Neural cell (in vitro differentiated cells): Measurements from ENCODE around the gene PTPRB. TPM values are rescaled to one million over a fixed set of nuclear protein-coding genes. Genes with fewer than 3 reads are reported as not detected.

Source experiments
- H2AFZ ChIP-seq: fragments of 200-600, 300-800 bp; sonication (generic), shearing (Covaris generic); 2 replicates; pipeline ENCODE4 v1.6.0; 2014; ENCODE audit warnings: low read depth, mild to moderate bottlenecking, antibody characterized with exemption, low read length, moderate library complexity
- H3F3A ChIP-seq: fragments of 200-600 bp; shearing (Covaris generic); 2 replicates; pipeline ENCODE4 v1.6.1; 2016; ENCODE audit warnings: mild to moderate bottlenecking, moderate library complexity, mixed read lengths, antibody characterized with exemption, low read length; ENCODE audit not compliant: insufficient read depth, poor library complexity, severe bottlenecking
- H3K27ac ChIP-seq: fragments of 200-600, 300-800 bp; sonication (generic), shearing (Covaris generic); 2 replicates; pipeline ENCODE4 v1.5.1; 2014; ENCODE audit warnings: mild to moderate bottlenecking, low read length, moderate library complexity
- H3K27me3 ChIP-seq: fragments of 300-800, 200-600 bp; sonication (generic), shearing (Covaris generic); 2 replicates; pipeline ENCODE4 v1.6.0; 2014; ENCODE audit warnings: mild to moderate bottlenecking, low read depth, low read length, moderate library complexity; ENCODE audit not compliant: insufficient read depth
- H3K36me3 ChIP-seq: fragments of 300-800, 200-600 bp; sonication (generic), shearing (Covaris generic); 2 replicates; pipeline ENCODE4 v1.5.1; 2014; ENCODE audit warnings: mild to moderate bottlenecking, antibody characterized with exemption, low read length, moderate library complexity; ENCODE audit not compliant: insufficient read depth
- H3K4me2 ChIP-seq: fragments of 300-800, 200-600 bp; sonication (generic), shearing (Covaris generic); 2 replicates; pipeline ENCODE4 v1.6.0; 2014; ENCODE audit warnings: mild to moderate bottlenecking, low read length
- H3K4me3 ChIP-seq: fragments of 300-800, 200-600 bp; sonication (generic), shearing (Covaris generic); 2 replicates; pipeline ENCODE4 v1.5.1; 2014; ENCODE audit warnings: mild to moderate bottlenecking, low read length, moderate library complexity
- H3K79me2 ChIP-seq: fragments of 200-600 bp; shearing (Covaris generic); replicated peaks from 2 replicates; pipeline ENCODE4 v1.6.0; 2014; ENCODE audit warnings: mild to moderate bottlenecking, low read length, moderate library complexity; ENCODE audit not compliant: insufficient read depth
- H3K9ac ChIP-seq: fragments of 300-800, 200-600 bp; sonication (generic), shearing (Covaris generic); 2 replicates; pipeline ENCODE4 v1.6.1; 2016; ENCODE audit warnings: mild to moderate bottlenecking, low read length, mixed read lengths
- H3K9me2 ChIP-seq: fragments of 200-600 bp; shearing (Covaris generic); 2 replicates; pipeline ENCODE4 v1.6.1; 2016; ENCODE audit warnings: mild to moderate bottlenecking, low read length, mixed read lengths; ENCODE audit not compliant: insufficient read depth
- H3K9me3 ChIP-seq: fragments of 200-600, 300-800 bp; sonication (generic), shearing (Covaris generic); 2 replicates; pipeline ENCODE4 v1.6.1; 2016; ENCODE audit warnings: mild to moderate bottlenecking, mixed run types, low read length, moderate library complexity, mixed read lengths
- H4K20me1 ChIP-seq: fragments of 200-600 bp; shearing (Covaris generic); 2 replicates; pipeline ENCODE4 v1.6.1; 2016; ENCODE audit warnings: mild to moderate bottlenecking, mixed run types; ENCODE audit not compliant: insufficient read depth
- CTCF ChIP-seq: fragments of 450-650 bp; IDR thresholded peaks from 2 replicates; pipeline ENCODE4 v1.5.1; 2014; ENCODE audit warnings: antibody characterized with exemption, mild to moderate bottlenecking, moderate library complexity; ENCODE audit not compliant: poor library complexity, severe bottlenecking
- EP300 ChIP-seq: fragments of 450-650 bp; conservative IDR thresholded peaks from 2 replicates; pipeline ENCODE4 v1.6.1; 2014; ENCODE audit warnings: antibody characterized with exemption, mild to moderate bottlenecking, moderate library complexity; ENCODE audit not compliant: poor library complexity, severe bottlenecking
- EZH2 ChIP-seq: fragments of 200-600, 300-800 bp; shearing (Covaris generic), sonication (generic); IDR thresholded peaks from 2 replicates; pipeline ENCODE4 v1.6.1; 2014; ENCODE audit warnings: antibody characterized with exemption, low read length, borderline replicate concordance, mild to moderate bottlenecking; ENCODE audit not compliant: insufficient read depth, poor library complexity, severe bottlenecking
- MXI1 ChIP-seq: fragments of 450-650 bp; conservative IDR thresholded peaks from 2 replicates; pipeline ENCODE4 v1.6.1; 2014; ENCODE audit warnings: antibody characterized with exemption, mild to moderate bottlenecking; ENCODE audit not compliant: poor library complexity, severe bottlenecking
- POLR2AphosphoS5 ChIP-seq: IDR thresholded peaks from 2 replicates; pipeline ENCODE4 v1.6.1; 2012
- RAD21 ChIP-seq: fragments of 450-650 bp; conservative IDR thresholded peaks from 2 replicates; pipeline ENCODE4 v1.6.1; 2014; ENCODE audit warnings: antibody characterized with exemption, mild to moderate bottlenecking, moderate library complexity
- REST ChIP-seq: IDR thresholded peaks from 2 replicates; pipeline ENCODE4 v1.6.1; 2012; ENCODE audit warnings: borderline replicate concordance
- SMC3 ChIP-seq: fragments of 450-650 bp; conservative IDR thresholded peaks from 2 replicates; pipeline ENCODE4 v1.6.1; 2014; ENCODE audit warnings: antibody characterized with exemption, mild to moderate bottlenecking, moderate library complexity; ENCODE audit not compliant: poor library complexity
- TAF1 ChIP-seq: IDR thresholded peaks from 2 replicates; pipeline ENCODE4 v1.6.1; 2012; ENCODE audit warnings: low read depth
- polyA plus RNA-seq: library from polyadenylated mRNA; depleted of rRNA; stranded (reverse); fragments of >200 nt; gene quantifications from 2 replicates; pipeline ENCODE4 v1.2.3, GENCODE V29; 2014

The PTPRB gene
- polyA plus RNA-seq, 1 donor from 2014 or later = 0.26 TPM

GRCh38 chr12:70520847-70521246 lies 116.4 kb downstream of the PTPRB start:
- no peaks in the 10 kb centered on the region for H3K79me2 ChIP-seq
- no peaks in the 10 kb centered on the region for H3F3A ChIP-seq
- no peaks in the 10 kb centered on the region for H3K9me2 ChIP-seq
- H2AFZ ChIP-seq = no peak overlapping the region
- H3K9ac ChIP-seq = no peak overlapping the region
- no peaks in the 10 kb centered on the region for H3K27me3 ChIP-seq
- H3K4me2 ChIP-seq = no peak overlapping the region
- no peak overlapping the region for H3K4me3 ChIP-seq
- no peaks in the 10 kb centered on the region for H4K20me1 ChIP-seq
- no peaks in the 10 kb centered on the region for H3K9me3 ChIP-seq
- TF ChIP-seq MXI1 (no peak), EP300 (no peak)
- no peak overlapping the region for H3K27ac ChIP-seq
- no peaks in the 10 kb centered on the region for H3K36me3 ChIP-seq

- Histone ChIP-seq H4K20me1 (no peaks in the 10 kb centered on the region), H3K27me3 (no peaks in the 10 kb centered on the region), H3K79me2 (no peaks in the 10 kb centered on the region), H3K9me2 (no peaks in the 10 kb centered on the region), H3K36me3 (no peaks in the 10 kb centered on the region), H2AFZ (no peak overlapping the region), H3K4me2 (no peak overlapping the region), H3F3A (no peaks in the 10 kb centered on the region), H3K9ac (no peak overlapping the region), H3K9me3 (no peaks in the 10 kb centered on the region), H3K27ac (no peak overlapping the region), H3K4me3 (no peak overlapping the region)
- TF ChIP-seq SMC3 (no peak), RAD21 (no peak), TAF1 (no peak), EZH2 (no peak), CTCF (no peak), REST (no peak)
Observed at GRCh38 chr12:70513426-70513825, 123.8 kb downstream of the PTPRB start.

- H2AFZ ChIP-seq = no peak overlapping the region
- no peak overlapping the region for H3K4me2 ChIP-seq
- H3K27me3 ChIP-seq = no peaks in the 10 kb centered on the region
- H3K4me3 ChIP-seq = no peak overlapping the region
- no peaks in the 10 kb centered on the region for H3K79me2 ChIP-seq
- no peaks in the 10 kb centered on the region for H4K20me1 ChIP-seq
- H3F3A ChIP-seq = no peaks in the 10 kb centered on the region
- H3K9me3 ChIP-seq = no peaks in the 10 kb centered on the region
- no peak overlapping the region for H3K27ac ChIP-seq
- TF ChIP-seq RAD21 = no peak
- no peak for TF ChIP-seq SMC3
- no peak for TF ChIP-seq CTCF
- no peak for TF ChIP-seq EP300
- no peak for TF ChIP-seq POLR2AphosphoS5
- no peak for TF ChIP-seq TAF1
- no peak for TF ChIP-seq EZH2
- TF ChIP-seq REST = no peak
- TF ChIP-seq MXI1 = no peak
- no peak overlapping the region for H3K9ac ChIP-seq
- no peaks in the 10 kb centered on the region for H3K9me2 ChIP-seq
- H3K36me3 ChIP-seq = no peaks in the 10 kb centered on the region
Observed at GRCh38 chr12:70508178-70508577, 129.1 kb downstream of the PTPRB start.
